PC-9 (cell line): Measurements from ENCODE around the gene POLG. TPM values are rescaled to one million over a fixed set of nuclear protein-coding genes. Genes with fewer than 3 reads are reported as not detected.

Experiments used
- BruUV-seq: library from RNA; stranded (reverse); fragments of 400-500 nt; replicated peaks from 2 replicates; lab custom pipeline; 2021; lab: Mats Ljungman, UMichigan
- CTCF ChIA-PET: fragments of 300-600 bp; sonication (Branson Sonifier 250); formaldehyde crosslinking; loops from one replicate; lab custom pipeline; 2022; ENCODE audit warnings: antibody characterized with exemption; lab: Charles Lee
- POLR2A ChIA-PET: fragments of 300-600 bp; sonication (Branson Sonifier 250); formaldehyde crosslinking; loops from one replicate; lab custom pipeline; 2022; ENCODE audit warnings: antibody characterized with exemption; ENCODE audit not compliant: unreplicated experiment; lab: Charles Lee
- DNase-seq, 2 experiments: peaks; one replicate each; pipeline versions ENCODE4 v3.0.0 to v3.0.0-alpha.2; 2015 to 2022; ENCODE audit warnings: mixed read lengths in 1 of 2
- H2AFZ ChIP-seq: fragments of 200-600 bp; sonication (generic); 2 replicates; pipeline ENCODE4 v1.8.1; 2017; ENCODE audit warnings: antibody characterized with exemption
- H3F3A ChIP-seq: fragments of 200-600 bp; sonication (generic); 2 replicates; pipeline ENCODE4 v1.8.1; 2017; ENCODE audit warnings: antibody characterized with exemption, mild to moderate bottlenecking, low read depth; ENCODE audit not compliant: insufficient read depth
- H3K27ac ChIP-seq: fragments of 200-600 bp; sonication (generic); 2 replicates; pipeline ENCODE4 v1.6.1; 2016; ENCODE audit warnings: mixed run types
- H3K27me3 ChIP-seq: fragments of 200-600 bp; sonication (generic); 2 replicates; pipeline ENCODE4 v1.6.1; 2016; ENCODE audit warnings: low read depth, mixed run types; ENCODE audit not compliant: insufficient read depth
- H3K36me3 ChIP-seq: fragments of 200-600 bp; sonication (generic); 2 replicates; pipeline ENCODE4 v1.6.1; 2016; ENCODE audit warnings: low read depth, mixed run types
- H3K4me1 ChIP-seq: fragments of 200-600 bp; sonication (generic); replicated peaks from 2 replicates; pipeline ENCODE4 v1.6.1; 2016; ENCODE audit warnings: mixed run types; ENCODE audit not compliant: insufficient read depth
- H3K4me2 ChIP-seq: fragments of 200-600 bp; sonication (generic); 2 replicates; pipeline ENCODE4 v1.6.1; 2017; ENCODE audit warnings: mixed run types
- H3K4me3 ChIP-seq: fragments of 200-600 bp; sonication (generic); 2 replicates; pipeline ENCODE4 v1.6.1; 2016; ENCODE audit warnings: mixed run types
- H3K79me2 ChIP-seq: fragments of 200-600 bp; sonication (generic); 2 replicates; pipeline ENCODE4 v1.6.1; 2017; ENCODE audit warnings: low read depth, mixed run types
- H3K9me2 ChIP-seq: fragments of 200-600 bp; sonication (generic); 2 replicates; pipeline ENCODE4 v1.8.1; 2017; ENCODE audit warnings: mild to moderate bottlenecking; ENCODE audit not compliant: insufficient read depth
- H3K9me3 ChIP-seq: fragments of 200-600 bp; sonication (generic); 2 replicates; pipeline ENCODE4 v1.8.1; 2016; ENCODE audit warnings: low read depth; ENCODE audit not compliant: insufficient read depth
- H4K20me1 ChIP-seq: fragments of 200-600 bp; sonication (generic); 2 replicates; pipeline ENCODE4 v1.8.1; 2017; ENCODE audit not compliant: insufficient read depth
- CTCF ChIP-seq: fragments of 200-600 bp; sonication (generic); conservative IDR thresholded peaks from 2 replicates; pipeline ENCODE4 v1.6.1; 2017; ENCODE audit warnings: mixed run types, antibody characterized with exemption, mild to moderate bottlenecking, moderate library complexity
- EZH2 ChIP-seq: fragments of 200-600 bp; sonication (generic); IDR thresholded peaks from 2 replicates; pipeline ENCODE4 v1.8.0; 2017; ENCODE audit warnings: antibody characterized with exemption, low read depth
- intact Hi-C: fragments of 100-400 bp; cut with micrococcal nuclease; formaldehyde crosslinking; loops from one replicate; pipeline ENCODE4 v1.10.0; 2022; ENCODE audit not compliant: unreplicated experiment
- total RNA-seq: library from RNA; stranded (reverse); gene quantifications from 2 replicates; pipeline ENCODE4 v1.2.3, GENCODE V29; 2021

The POLG gene
- total RNA-seq, 1 experiment from 2014 or later, result 43.6 TPM

GRCh38 chr15:89329329-89330084 is 5.1 kb downstream of the POLG start:
- Histone ChIP-seq H3F3A (no peaks in the 10 kb centered on the region), H3K9me2 (no peaks in the 10 kb centered on the region), H3K4me2 (no peak overlapping the region), H3K36me3 (peaks cover 54% of the 10 kb centered on the region), H2AFZ (no peak overlapping the region), H3K9me3 (no peaks in the 10 kb centered on the region), H3K27ac (no peak overlapping the region), H3K4me1 (peaks cover 5% of the 10 kb centered on the region; the same call in 1 of the 2 replicates), H3K4me3 (no peak overlapping the region), H3K27me3 (no peaks in the 10 kb centered on the region), H4K20me1 (peaks cover 49% of the 10 kb centered on the region), H3K79me2 (peaks cover 44% of the 10 kb centered on the region)
- BruUV-seq, result no TSS peak
- intact Hi-C loops, result loop anchor here (10.0 kb wide), 2 partner anchors 245 to 435 kb away; partner anchors contain the start of genes HAPLN3 and TICRR
- ChIA-PET CTCF (interaction anchor here (0.6 kb wide), 1 partner anchor 136 kb away, joined by 7 read pairs; no protein-coding TSS in a partner anchor), POLR2A (no interaction called here)
- no peak for DNase-seq
- TF ChIP-seq EZH2, result no peak
- TF ChIP-seq CTCF, result no peak

DNA sequence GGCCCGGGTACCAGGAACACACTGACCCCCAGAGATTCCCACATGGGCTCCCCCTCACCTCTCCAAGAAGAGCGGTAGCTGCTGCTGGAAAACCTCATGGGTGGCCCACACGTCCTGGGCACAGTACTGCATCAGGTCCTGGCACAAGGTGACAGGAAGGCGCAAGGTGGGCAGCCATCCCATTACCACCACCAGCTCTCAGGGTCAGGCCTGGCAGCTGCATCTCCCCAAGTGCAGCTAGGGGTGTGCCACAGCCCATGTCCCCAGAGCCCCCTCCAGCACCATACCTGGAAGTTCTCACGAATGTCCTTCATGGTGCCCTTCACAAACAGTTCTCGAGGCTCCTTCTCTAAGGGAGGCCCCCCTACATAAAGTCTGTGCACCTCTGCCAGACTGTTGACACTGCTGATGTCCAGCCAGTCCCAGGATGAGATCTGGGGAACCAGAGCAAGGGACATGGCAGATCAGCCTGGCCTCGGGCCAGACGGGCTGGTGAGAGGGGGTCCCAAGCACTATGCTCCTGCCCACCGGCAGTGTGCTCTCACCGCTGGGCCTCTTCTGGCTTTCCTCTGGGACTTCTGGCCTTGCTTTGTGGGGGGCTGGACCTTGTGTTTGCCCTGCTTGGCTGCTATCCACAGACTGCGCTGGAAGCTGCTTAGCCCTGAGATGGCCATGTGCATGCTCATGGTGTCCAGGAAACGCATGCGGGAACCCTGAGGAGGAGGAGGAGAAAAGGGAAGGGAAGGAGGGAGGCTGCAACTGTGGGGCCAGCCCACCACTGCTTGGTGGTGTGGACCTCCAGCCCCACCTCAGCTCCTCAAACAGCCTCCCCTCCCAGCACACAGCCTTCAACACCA is 6.0 kb downstream of the POLG start:
- no peak overlapping the region for H3K27ac ChIP-seq
- H3K9me3 ChIP-seq, result no peaks in the 10 kb centered on the region
- H4K20me1 ChIP-seq, result peaks cover 49% of the 10 kb centered on the region
- no peak overlapping the region for H3K4me2 ChIP-seq
- H3K4me1 ChIP-seq, result peaks cover 5% of the 10 kb centered on the region; the same call in 1 of the 2 replicates
- H3K4me3 ChIP-seq, result no peak overlapping the region
- H3K9me2 ChIP-seq, result no peaks in the 10 kb centered on the region
- no peak overlapping the region for H2AFZ ChIP-seq
- no peak for DNase-seq
- no TSS peak for BruUV-seq
- TF ChIP-seq CTCF (no peak), EZH2 (no peak)
- intact Hi-C loops, result no loop called here
- CTCF ChIA-PET, result no interaction called here
- POLR2A ChIA-PET, result no interaction called here
- peaks cover 54% of the 10 kb centered on the region for H3K36me3 ChIP-seq
- peaks cover 37% of the 10 kb centered on the region for H3K79me2 ChIP-seq
- no peaks in the 10 kb centered on the region for H3K27me3 ChIP-seq
- no peaks in the 10 kb centered on the region for H3F3A ChIP-seq

GRCh38 chr15:89327113-89327512 is 7.5 kb downstream of the POLG start:
- Histone ChIP-seq H3F3A (no peaks in the 10 kb centered on the region), H3K9me2 (no peaks in the 10 kb centered on the region), H3K79me2 (peaks cover 24% of the 10 kb centered on the region), H2AFZ (no peak overlapping the region), H3K27me3 (no peaks in the 10 kb centered on the region), H3K27ac (no peak overlapping the region), H3K4me3 (no peak overlapping the region), H3K4me1 (peaks cover 2% of the 10 kb centered on the region; the same call in 1 of the 2 replicates), H4K20me1 (peaks cover 42% of the 10 kb centered on the region), H3K36me3 (peaks cover 47% of the 10 kb centered on the region), H3K4me2 (no peak overlapping the region), H3K9me3 (no peaks in the 10 kb centered on the region)
- BruUV-seq, result no TSS peak
- ChIA-PET POLR2A (no interaction called here), CTCF (no interaction called here)
- intact Hi-C loops, result no loop called here
- no peak for DNase-seq
- no peak for TF ChIP-seq CTCF
- TF ChIP-seq EZH2, result no peak
